Activated CD8-positive, alpha-beta memory T cell treated with anti-CD3 and anti-CD28 coated beads for 36 hours (primary cell): Measurements from ENCODE around the gene SLC25A6. TPM values are rescaled to one million over a fixed set of nuclear protein-coding genes. Genes with fewer than 3 reads are reported as not detected.
"Not testable (repeated sequence)": the region's sequence is repeated elsewhere in the genome, so short reads cannot be mapped to it uniquely, and the experiment has no call there.

Experiments
- CTCF ChIA-PET: fragments of 350-600 bp; sonication (Branson Sonifier 250); formaldehyde crosslinking; loops from one replicate; lab custom pipeline; 2021; ENCODE audit warnings: antibody characterized with exemption; lab: Charles Lee
- POLR2A ChIA-PET: fragments of 350-600 bp; sonication (Branson Sonifier 250); formaldehyde crosslinking; loops from one replicate; lab custom pipeline; 2021; ENCODE audit warnings: antibody characterized with exemption; lab: Charles Lee
- total RNA-seq, 2 experiments: library from RNA; stranded (reverse); gene quantifications; one replicate each; pipeline ENCODE4 v1.2.3, GENCODE V29; 2021

SLC25A6 gene
- total RNA-seq, 2 experiments from 2014 or later: 321 to 326 TPM

GRCh38 chrX:1360171-1360570 lies 31.7 kb downstream of the SLC25A6 start:
- ChIA-PET CTCF (no interaction called here), POLR2A (no interaction called here)

DNA sequence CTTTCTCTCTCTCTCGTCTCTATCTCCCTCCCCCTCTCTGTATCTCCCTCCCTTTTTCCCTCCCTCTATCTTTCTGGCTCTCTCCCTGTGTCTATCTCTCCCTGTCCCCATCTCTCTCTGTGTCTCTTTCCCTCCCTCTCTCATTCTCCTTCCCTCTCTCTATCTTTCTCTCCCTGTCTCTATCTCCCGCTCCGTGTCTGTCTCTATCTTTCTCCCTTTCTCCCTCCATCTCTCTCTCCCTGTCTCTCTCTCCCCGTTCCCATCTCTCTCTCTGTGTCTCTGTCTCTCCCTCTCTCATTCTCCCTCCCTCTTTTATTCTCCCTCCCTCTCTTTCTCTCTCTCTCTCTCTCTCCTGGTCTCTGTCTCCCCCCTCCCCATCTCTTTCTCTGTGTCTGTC lies 32.4 kb downstream of the SLC25A6 start:
- ChIA-PET CTCF (no interaction called here), POLR2A (no interaction called here)

- ChIA-PET CTCF (no interaction called here), POLR2A (no interaction called here)
These were observed 33.0 kb downstream of the SLC25A6 start for GRCh38 chrX:1358793-1359476.

- CTCF ChIA-PET: no interaction called here
- POLR2A ChIA-PET: no interaction called here
These were observed 33.9 kb downstream of the SLC25A6 start for GRCh38 chrX:1357993-1358392.

DNA sequence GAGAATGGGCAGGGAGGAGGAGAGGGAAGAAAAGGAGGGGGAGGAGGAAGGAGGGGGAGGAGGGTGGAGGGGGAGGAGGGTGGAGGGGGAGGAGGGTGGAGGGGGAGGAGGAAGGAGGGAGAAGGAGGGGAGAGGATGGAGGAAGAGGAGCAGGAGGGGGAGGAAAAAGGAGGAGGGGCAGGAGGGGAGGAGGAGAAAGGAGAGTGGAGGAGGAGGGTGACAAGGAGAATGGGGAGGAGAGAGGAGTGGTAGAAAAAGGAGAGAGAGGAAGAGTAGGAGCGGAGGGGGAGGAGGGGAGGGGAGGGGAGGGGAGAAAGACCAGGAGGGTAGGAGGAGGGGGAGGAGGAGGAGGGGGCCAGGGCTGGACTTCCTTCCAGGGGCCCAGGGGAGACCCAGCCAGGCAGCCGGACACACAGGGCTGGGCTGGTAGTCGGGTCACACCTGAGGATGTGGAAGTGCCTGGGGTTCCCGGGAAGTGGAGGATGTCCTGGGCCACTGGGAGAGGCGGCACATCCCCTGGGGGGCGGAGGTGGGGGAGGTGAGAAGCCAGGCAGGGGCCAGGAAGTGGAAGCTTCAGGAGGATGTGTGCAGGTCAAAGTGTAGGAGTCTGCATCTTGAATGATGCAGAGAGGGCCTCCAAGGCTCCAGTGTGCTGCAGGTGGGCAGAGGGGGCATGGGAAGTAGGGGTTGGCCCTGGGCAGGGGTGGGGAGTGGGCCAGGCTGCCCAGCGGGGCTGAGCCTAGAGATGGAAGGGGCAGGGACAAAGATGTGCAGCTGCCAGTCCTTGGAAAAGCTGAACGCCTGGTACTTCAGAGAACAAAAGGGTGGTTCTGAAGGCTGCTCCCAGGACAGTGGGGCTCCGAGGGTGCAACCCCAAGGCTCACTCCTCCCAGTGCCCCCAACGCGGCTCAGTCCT lies 36.5 kb downstream of the SLC25A6 start:
- ChIA-PET CTCF (no interaction called here), POLR2A (no interaction called here)

DNA sequence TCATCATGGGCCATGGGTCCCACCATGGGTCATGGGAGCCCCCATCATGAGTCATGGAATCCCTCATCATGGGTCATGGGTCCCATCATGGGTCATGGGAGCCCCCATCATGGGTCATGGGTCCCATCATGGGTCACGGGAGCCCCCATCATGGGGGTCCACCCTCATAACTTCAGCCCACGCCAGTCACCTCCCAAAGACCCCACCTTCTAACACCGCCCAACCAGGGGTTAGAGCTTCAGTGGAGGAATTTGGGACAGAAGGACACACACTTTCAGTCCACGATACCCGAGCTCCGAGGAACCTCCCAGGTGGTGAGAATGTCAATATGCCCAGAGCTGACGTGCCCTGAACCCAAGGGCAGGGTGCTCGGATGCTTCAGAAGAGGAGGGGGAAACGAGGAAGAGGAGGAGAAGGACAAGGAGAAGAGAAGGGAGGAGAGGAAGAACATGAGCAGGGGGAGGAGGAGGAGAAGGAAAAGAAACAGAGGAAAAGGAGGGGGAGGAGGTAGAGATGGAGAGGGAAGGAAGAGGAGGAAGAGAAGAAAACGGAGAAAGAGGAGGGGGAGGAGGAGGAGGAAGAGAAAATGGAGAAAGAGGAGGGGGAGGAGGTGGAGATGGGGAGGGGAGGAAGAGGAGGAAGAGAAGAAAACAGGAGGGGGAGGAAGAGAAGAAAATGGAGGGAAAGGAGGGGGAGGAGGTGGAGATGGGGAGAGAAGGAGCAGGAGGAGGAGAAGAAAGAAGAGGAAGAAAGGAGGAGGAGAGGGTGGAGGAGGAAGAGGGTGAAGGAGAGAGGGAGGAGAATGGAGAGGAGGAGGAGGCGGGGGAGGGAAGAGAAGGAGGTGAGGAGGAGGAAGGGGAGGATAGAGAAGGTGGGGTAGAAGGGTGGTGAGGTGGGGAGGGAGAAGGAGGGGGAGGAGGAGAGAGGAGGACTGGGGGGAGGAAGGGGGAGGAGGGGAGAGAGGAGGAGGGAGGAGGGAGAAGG lies 37.6 kb downstream of the SLC25A6 start:
- ChIA-PET POLR2A (no interaction called here), CTCF (no interaction called here)

DNA sequence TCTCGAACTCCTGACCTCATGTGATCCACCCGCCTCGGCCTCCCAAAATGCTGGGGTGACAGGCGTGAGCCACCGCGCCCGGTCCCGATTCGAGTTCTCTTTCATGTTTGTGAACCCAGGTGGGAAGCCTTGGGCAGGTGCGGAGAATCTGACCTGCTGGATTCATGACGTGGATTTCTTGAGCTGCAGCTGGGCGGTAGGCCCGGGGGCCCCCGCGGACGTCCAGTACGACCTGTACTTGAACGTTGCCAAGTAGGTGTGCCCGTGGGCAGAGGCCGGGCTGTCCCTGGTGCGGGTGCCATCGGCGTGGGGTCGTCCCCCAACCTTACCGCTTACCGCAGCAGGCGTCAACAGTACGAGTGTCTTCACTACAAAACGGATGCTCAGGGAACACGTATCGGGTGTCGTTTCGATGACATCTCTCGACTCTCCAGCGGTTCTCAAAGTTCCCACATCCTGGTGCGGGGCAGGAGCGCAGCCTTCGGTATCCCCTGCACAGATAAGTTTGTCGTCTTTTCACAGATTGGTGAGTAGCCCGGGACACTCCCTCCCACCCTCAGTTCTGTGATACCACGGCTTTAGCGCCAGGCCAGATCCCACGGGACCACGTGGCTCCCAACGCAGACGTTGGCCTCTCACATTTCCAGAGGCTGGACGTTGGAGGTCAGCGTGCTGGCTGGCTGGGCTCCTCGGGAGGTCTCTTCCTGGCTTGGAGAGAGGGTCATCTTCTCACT lies 39.8 kb downstream of the SLC25A6 start:
- ChIA-PET POLR2A (no interaction called here), CTCF (no interaction called here)

- CTCF ChIA-PET: not testable (repeated sequence)
These were observed 42.3 kb downstream of the SLC25A6 start for GRCh38 chrX:1349606-1350005.

DNA sequence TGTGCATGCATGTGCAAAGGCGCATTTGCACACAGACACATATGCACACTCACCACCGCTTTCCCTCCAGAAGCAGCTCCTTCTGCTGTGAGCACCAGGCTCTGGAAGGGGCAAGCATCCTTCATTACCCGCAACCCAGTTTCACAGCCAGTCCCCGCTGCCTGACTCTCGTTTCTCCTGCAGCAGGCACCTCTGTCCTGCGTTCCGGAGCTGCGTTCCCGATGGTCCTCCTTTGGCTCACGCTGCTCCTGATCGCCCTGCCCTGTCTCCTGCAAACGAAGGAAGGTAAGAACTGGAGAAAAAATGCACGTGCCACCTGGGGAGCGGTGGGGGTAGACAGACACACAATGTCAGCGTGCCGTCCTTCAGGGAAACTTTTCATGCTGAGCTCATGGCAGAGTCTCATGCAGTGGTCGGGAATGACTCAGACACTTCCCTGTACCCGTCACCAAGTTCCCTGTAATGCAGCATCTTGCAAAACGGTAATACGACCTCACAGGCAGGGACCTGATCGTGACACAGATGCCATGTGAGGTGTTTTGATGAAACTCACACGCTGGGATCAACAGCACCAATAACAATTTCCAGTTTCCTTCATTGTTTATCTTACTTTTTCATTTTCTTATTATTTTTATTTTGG lies 50.2 kb downstream of the SLC25A6 start:
- ChIA-PET CTCF (no interaction called here), POLR2A (no interaction called here)

More at GRCh38 chrX:1349606-1350005, 42.3 kb downstream of the SLC25A6 start:
- POLR2A ChIA-PET: not testable (repeated sequence)

DNA sequence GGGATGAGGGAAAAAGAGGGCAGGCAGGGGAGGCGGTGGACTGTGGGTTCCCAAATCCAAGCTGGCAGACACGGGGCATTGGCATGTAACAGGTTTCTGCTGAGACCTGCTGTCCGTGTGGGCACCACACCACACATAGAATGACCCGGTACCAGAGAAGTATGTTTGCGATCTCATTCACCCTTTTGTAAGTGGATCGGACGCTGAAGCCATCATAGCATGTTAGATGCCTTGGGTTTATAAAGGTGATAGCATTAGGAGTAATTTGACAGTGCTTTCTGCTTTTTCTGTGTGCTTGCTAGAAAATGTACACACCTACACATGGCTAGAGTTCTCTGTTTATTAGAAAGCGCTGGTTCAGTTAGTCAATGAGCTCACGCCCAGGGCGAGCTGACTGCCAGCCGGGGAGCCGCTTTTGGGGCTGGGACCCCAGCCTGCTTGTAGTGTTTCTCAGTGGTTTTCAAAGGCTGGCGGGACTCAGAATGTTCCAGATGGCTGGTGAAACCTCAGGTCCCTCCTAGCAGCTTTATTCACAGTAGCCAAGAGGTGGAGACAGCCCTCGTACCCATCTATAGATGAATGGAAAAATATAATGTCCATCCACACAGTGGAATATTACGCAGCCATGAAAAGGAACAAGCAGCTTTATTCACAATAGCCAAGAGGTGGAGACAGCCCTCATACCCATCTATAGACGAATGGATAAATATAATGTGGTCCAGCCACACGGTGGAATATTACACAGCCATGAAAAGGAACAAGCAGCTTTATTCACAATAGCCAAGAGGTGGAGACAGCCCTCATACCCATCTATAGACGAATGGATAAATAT lies 54.7 kb downstream of the SLC25A6 start:
- CTCF ChIA-PET: no interaction called here
- POLR2A ChIA-PET: no interaction called here

GRCh38 chrX:1336331-1336943 lies 55.5 kb downstream of the SLC25A6 start, which contains the start of gene IL3RA:
Gene IL3RA, plus strand, starts transcription at chrX:1336785. Its CDS starts 4,981 bp downstream, at chrX:1341766.
- POLR2A ChIA-PET: no interaction called here
- CTCF ChIA-PET: no interaction called here

Other genes starting within 250 kb of the SLC25A6 start
- not detected for gene CRLF2, start 179.5 kb downstream of the SLC25A6 start, total RNA-seq
- not detected for gene CSF2RA, start 123.3 kb downstream of the SLC25A6 start, total RNA-seq
- gene IL3RA, start 55.3 kb downstream of the SLC25A6 start, total RNA-seq: not detected
- gene ASMTL, start 60.8 kb upstream of the SLC25A6 start, total RNA-seq: 10 to 100 TPM; 27.1 to 29.6 TPM
- gene P2RY8, start 145.1 kb upstream of the SLC25A6 start, total RNA-seq: 10 to 100 TPM; 24.7 to 25.5 TPM
- 10 to 100 TPM; 64.2 to 66.8 TPM for gene AKAP17A, start 199.5 kb upstream of the SLC25A6 start, total RNA-seq
- 1 to 10 TPM; 2.9 to 3.3 TPM for gene ASMT, start 222.9 kb upstream of the SLC25A6 start, total RNA-seq